ENCODE data around the gene TSPO2. TPM values are rescaled to one million over a fixed set of nuclear protein-coding genes. Genes with fewer than 3 reads are reported as not detected.

Gene TSPO2
- polyA plus RNA-seq, 1 donor: 0.93 TPM

- DNase-seq: no peak
Measured at GRCh38 chr6:41075651-41076626, 33.7 kb downstream of the TSPO2 start.

GRCh38 chr6:41077536-41077935, 35.3 kb downstream of the TSPO2 start:
- no peak for DNase-seq

GRCh38 chr6:41078101-41078500, 35.8 kb downstream of the TSPO2 start:
- no peak for DNase-seq

- DNase-seq: no peak
Measured at GRCh38 chr6:41079080-41079479, 36.8 kb downstream of the TSPO2 start.

DNA sequence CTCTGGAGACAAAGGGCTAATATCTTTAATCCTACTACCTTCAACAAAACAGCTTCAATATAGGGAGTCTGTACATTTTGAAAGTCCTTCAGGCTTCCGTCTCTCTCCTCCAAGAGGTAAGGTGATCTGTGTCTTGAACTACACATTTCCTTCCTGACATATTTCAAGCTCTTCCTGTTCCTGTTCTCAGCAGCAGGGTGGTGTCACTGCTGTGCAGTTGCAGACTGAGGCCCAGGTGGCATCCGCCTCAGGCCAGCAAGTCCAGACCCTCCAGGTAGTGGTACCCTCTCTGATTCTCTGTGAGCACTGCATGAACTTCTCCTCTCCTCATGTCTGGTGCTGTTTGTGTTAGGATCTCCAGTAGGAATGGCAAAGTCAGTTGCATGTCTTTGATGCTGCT, 38.4 kb downstream of the TSPO2 start:
- no peak for DNase-seq

- DNase-seq: no peak
Measured at GRCh38 chr6:41083072-41083471, 40.8 kb downstream of the TSPO2 start.

- DNase-seq: no peak
Measured at GRCh38 chr6:41085182-41085581, 42.9 kb downstream of the TSPO2 start.

DNA sequence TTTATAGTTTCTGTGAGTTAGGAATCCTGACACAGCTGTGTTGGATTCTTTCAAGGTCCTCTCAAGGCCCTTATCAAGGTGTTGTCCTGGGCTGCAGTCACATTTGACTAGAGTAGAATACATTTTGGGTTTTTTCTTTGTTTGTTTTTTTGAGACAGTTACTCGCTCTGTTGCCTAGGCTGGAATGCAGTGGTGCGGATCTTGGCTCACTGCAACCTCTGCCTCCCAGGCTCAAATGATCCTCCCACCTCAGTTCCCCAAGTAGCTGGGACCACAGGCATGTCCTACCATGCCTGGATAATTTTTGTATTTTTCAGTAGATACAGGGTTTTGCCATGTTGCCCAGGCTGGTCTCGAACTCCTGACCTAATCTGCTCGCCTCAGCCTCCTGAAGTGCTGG, 46.2 kb downstream of the TSPO2 start:
- DNase-seq: no peak

DNA sequence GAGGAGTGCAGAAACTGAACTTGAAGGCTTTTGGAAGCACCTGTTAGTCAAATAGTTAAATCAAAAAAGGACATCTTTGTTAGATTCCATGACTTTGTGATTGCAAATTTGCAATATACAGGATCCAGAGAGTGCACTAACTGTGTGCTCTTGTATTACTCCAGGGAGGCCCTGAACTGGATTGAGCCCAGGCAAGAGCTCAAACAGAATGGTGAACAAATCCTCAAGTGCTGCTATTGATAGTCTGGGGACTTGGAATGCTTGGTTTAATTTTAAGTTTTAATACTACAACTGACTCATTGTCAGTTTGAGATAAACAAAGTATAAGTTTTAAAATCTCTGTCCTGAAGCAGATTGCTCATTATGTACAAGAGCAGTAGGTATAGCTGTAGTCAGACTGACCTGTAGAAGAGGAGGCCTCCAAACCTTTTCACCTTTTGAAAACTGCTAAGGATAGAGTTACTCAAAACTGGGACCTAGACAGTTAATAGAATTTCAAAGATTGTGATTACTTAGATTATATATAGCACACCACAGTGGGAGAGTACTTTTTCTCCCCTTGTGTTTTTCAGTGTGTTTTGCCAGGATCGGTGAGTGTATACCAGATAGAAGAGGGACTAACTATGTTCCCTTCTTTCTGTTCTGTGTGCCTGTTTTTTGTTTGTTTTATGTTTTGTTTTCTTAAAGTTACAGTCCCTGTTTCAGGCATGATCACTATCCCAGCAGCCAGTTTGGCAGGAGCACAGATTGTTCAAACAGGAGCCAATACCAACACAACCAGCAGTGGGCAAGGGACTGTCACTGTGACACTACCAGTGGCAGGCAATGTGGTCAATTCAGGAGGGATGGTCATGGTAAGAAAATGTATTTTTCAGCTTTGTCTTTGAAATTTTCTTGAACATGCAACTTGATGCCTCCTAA, 48.8 kb downstream of the TSPO2 start:
- no peak for DNase-seq

DNA sequence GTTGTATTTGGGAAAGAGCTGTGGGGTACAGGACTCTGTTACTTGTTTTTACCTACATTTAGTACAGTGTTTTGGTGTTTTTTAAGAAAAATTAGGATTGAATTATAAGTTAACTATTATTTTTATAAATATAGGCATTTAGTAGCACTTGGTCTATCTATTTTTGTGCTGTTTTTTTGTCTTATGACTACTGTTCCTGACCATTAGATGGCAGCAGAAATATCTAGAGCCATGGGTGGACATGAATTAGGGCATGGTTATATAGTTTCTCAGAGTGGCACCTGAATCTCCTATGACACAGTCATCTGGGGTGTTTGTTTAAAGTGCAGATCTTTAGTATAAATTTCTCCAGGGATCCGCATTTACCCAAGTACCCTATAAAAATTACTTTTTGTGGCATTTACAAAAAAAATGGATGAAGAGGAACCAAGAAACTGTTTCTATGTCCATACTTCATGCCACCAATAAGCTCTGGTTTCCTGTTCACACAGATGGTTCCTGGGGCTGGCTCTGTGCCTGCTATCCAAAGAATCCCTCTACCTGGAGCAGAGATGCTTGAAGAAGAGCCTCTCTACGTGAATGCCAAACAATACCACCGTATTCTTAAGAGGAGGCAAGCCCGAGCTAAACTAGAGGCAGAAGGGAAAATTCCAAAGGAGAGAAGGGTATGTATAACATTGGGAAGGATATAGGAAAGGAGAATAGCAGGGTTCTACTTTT, 50.3 kb downstream of the TSPO2 start:
- DNase-seq: no peak

- DNase-seq: no peak
Measured at GRCh38 chr6:41093729-41094128, 51.5 kb downstream of the TSPO2 start.

Other genes starting within 250 kb of the TSPO2 start
- gene UNC5CL, start 3.2 kb upstream of the TSPO2 start, polyA plus RNA-seq (ENCODE audit: insufficient read length): 4.1 TPM
- 433 TPM for gene APOBEC2, start 10.7 kb downstream of the TSPO2 start, polyA plus RNA-seq (ENCODE audit: insufficient read length)
- 19.1 TPM for gene OARD1, start 29.9 kb downstream of the TSPO2 start, polyA plus RNA-seq (ENCODE audit: insufficient read length)
- gene NFYA, start 30.5 kb downstream of the TSPO2 start, polyA plus RNA-seq (ENCODE audit: insufficient read length): 26.7 TPM
- 0.39 TPM for gene TREML1, start 111.9 kb downstream of the TSPO2 start, polyA plus RNA-seq (ENCODE audit: insufficient read length)
- 8.4 TPM for gene TREM2, start 120.6 kb downstream of the TSPO2 start, polyA plus RNA-seq (ENCODE audit: insufficient read length)
- gene TREML2, start 158.7 kb downstream of the TSPO2 start, polyA plus RNA-seq (ENCODE audit: insufficient read length): 0.08 TPM
- not detected for gene TREML4, start 185.9 kb downstream of the TSPO2 start, polyA plus RNA-seq (ENCODE audit: insufficient read length)
- 0.46 TPM for gene TREM1, start 244.2 kb downstream of the TSPO2 start, polyA plus RNA-seq (ENCODE audit: insufficient read length)

Data from hindlimb muscle (tissue), 1 donor.